Fibroblast of skin of right biceps (primary cell): ENCODE data around the gene CDKL5.

Experiments
- DNase-seq: peaks from one replicate; pipeline ENCODE4 v3.0.0-alpha.2; 2013

The CDKL5 gene

GRCh38 chrX:18652636-18653035 lies 227.2 kb downstream of the CDKL5 start:
- no peak for DNase-seq

GRCh38 chrX:18654875-18655836 lies 229.7 kb downstream of the CDKL5 start:
- no peak for DNase-seq

- DNase-seq = no peak
Measured at GRCh38 chrX:18661273-18661672, 235.9 kb downstream of the CDKL5 start.

- DNase-seq = no peak
Measured at GRCh38 chrX:18664947-18665346, 239.5 kb downstream of the CDKL5 start.

- DNase-seq = no peak
Measured at GRCh38 chrX:18666614-18667013, 241.2 kb downstream of the CDKL5 start.

- DNase-seq = peak; percentile 12
Measured at GRCh38 chrX:18668071-18668835, 242.8 kb downstream of the CDKL5 start.

GRCh38 chrX:18672008-18672407 lies 246.6 kb downstream of the CDKL5 start, which contains the start of gene RS1:
RS1 (minus strand) TSS chrX:18672108; CDS start chrX:18672068, 40 bp downstream.
- DNase-seq = no peak

GRCh38 chrX:18674417-18674787 lies 249.0 kb downstream of the CDKL5 start:
- DNase-seq = no peak

GRCh38 chrX:18674788-18675735 lies 249.7 kb downstream of the CDKL5 start:
- peak; percentile 66 for DNase-seq

- no peak for DNase-seq
Measured at GRCh38 chrX:18676050-18676449, 250.6 kb downstream of the CDKL5 start.

- DNase-seq = peak; percentile 16
Measured at GRCh38 chrX:18676470-18676869, 251.1 kb downstream of the CDKL5 start.

- no peak for DNase-seq
Measured at GRCh38 chrX:18677161-18677869, 251.9 kb downstream of the CDKL5 start.

GRCh38 chrX:18681996-18682395 lies 256.6 kb downstream of the CDKL5 start:
- no peak for DNase-seq

- no peak for DNase-seq
Measured at GRCh38 chrX:18682979-18683387, 257.6 kb downstream of the CDKL5 start.

- DNase-seq = no peak
Measured at GRCh38 chrX:18687856-18688495, 262.6 kb downstream of the CDKL5 start.

- DNase-seq = no peak
Measured at GRCh38 chrX:18691431-18691830, 266.0 kb downstream of the CDKL5 start.

- no peak for DNase-seq
Measured at GRCh38 chrX:18692541-18692940, 267.1 kb downstream of the CDKL5 start.

- DNase-seq = no peak
Measured at GRCh38 chrX:18696653-18697052, 271.2 kb downstream of the CDKL5 start.

- no peak for DNase-seq
Measured at GRCh38 chrX:18698737-18699650, 273.6 kb downstream of the CDKL5 start.
